ENCODE results near the gene TNFRSF8.

DNA sequence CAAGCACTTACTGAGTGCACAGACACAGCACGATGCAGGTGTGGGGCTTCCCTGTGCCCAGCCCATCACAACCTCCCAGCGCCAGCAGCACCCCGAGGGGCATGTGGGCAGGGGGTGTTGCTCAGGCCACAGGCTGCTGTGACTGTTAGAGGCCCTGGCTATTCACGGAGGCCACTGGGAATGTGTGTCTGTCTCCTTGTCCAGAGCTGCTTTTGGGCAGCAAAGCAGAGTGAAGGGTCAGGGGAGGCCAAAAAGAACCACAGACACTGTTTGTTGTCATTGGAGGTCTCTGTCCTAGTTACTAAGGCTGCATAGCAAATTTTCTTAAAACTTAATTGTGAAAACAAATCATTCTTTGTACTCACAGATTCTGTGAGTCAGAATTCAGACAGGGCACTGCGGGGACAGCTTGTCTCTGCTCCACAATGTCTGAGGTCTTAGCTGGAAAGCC is 49.6 kb downstream of the TNFRSF8 start:
- TF ChIP-seq EZH2 (IDR thresholded peaks at IDR 0.05; ENCODE audit: borderline replicate concordance, low read depth, low read length, poor library complexity, severe bottlenecking), result no peak
- TF ChIP-seq, protein P1, sequence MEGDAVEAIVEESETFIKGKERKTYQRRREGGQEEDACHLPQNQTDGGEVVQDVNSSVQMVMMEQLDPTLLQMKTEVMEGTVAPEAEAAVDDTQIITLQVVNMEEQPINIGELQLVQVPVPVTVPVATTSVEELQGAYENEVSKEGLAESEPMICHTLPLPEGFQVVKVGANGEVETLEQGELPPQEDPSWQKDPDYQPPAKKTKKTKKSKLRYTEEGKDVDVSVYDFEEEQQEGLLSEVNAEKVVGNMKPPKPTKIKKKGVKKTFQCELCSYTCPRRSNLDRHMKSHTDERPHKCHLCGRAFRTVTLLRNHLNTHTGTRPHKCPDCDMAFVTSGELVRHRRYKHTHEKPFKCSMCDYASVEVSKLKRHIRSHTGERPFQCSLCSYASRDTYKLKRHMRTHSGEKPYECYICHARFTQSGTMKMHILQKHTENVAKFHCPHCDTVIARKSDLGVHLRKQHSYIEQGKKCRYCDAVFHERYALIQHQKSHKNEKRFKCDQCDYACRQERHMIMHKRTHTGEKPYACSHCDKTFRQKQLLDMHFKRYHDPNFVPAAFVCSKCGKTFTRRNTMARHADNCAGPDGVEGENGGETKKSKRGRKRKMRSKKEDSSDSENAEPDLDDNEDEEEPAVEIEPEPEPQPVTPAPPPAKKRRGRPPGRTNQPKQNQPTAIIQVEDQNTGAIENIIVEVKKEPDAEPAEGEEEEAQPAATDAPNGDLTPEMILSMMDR (conservative IDR thresholded peaks at IDR 0.05; ENCODE audit: low read depth, low read length), result no peak
